GM20000 (cell line): ENCODE results near the gene PRMT9.

Experiments used
- DNase-seq: peaks from one replicate; pipeline ENCODE4 v3.0.0; 2012; ENCODE audit warnings: low spot score
- CTCF ChIP-seq: IDR thresholded peaks from 2 replicates; pipeline ENCODE4 v1.5.1; 2012; ENCODE audit warnings: mild to moderate bottlenecking, control low read depth; ENCODE audit errors: extremely low read depth, missing control alignments

The PRMT9 gene

GRCh38 chr4:147625733-147626132 lies 58.2 kb downstream of the PRMT9 start:
- TF ChIP-seq CTCF, result no peak
- no peak for DNase-seq

GRCh38 chr4:147620315-147620714 lies 63.6 kb downstream of the PRMT9 start:
- no peak for TF ChIP-seq CTCF
- no peak for DNase-seq

- TF ChIP-seq CTCF, result no peak
- no peak for DNase-seq
Observed at GRCh38 chr4:147617841-147618691, 65.9 kb downstream of the PRMT9 start.

- TF ChIP-seq CTCF, result no peak
- DNase-seq, result peak; percentile 91
Observed at GRCh38 chr4:147617173-147617840, 66.7 kb downstream of the PRMT9 start, which contains the start of gene TMEM184C. TMEM184C (plus strand) TSS chr4:147617397; CDS start chr4:147617957, 560 bp downstream.

GRCh38 chr4:147616849-147617172 lies 67.2 kb downstream of the PRMT9 start:
- no peak for TF ChIP-seq CTCF
- DNase-seq, result no peak

- DNase-seq, result no peak
- TF ChIP-seq CTCF, result no peak
Observed at GRCh38 chr4:147610686-147611085, 73.3 kb downstream of the PRMT9 start.

- TF ChIP-seq CTCF, result no peak
- DNase-seq, result no peak
Observed at GRCh38 chr4:147607471-147607870, 76.5 kb downstream of the PRMT9 start.
